Duodenal mucosa (tissue), 2 donors: ENCODE data around the gene TRIM71.

Experiments
- H3K27ac ChIP-seq: one replicate; pipeline ENCODE4 v1.7.0; 2013; ENCODE audit warnings: low read depth, low read length
- H3K27me3 ChIP-seq, 2 donors: one replicate each; pipeline ENCODE4 v1.7.0; 2013; ENCODE audit warnings: low read length in 2 of 2, control low read depth in 1 of 2; ENCODE audit not compliant: insufficient read depth in 2 of 2, control insufficient read depth in 1 of 2
- H3K36me3 ChIP-seq, 2 donors: one replicate each; pipeline ENCODE4 v1.7.0; 2013; ENCODE audit warnings: low read length in 2 of 2, control low read depth in 1 of 2; ENCODE audit not compliant: insufficient read depth in 2 of 2, control insufficient read depth in 1 of 2
- H3K4me1 ChIP-seq, 2 donors: one replicate each; pipeline ENCODE4 v1.7.0; 2013; ENCODE audit warnings: low read length in 2 of 2, control low read depth in 1 of 2; ENCODE audit not compliant: insufficient read depth in 2 of 2, control insufficient read depth in 1 of 2
- H3K4me3 ChIP-seq, 2 donors: one replicate each; pipeline ENCODE4 v1.7.0; 2013; ENCODE audit warnings: low read length in 2 of 2, low read depth in 1 of 2
- H3K9ac ChIP-seq, 2 donors: one replicate each; pipeline ENCODE4 v1.7.0; 2013; ENCODE audit warnings: low read length in 2 of 2, low read depth in 1 of 2
- H3K9me3 ChIP-seq, 2 donors: one replicate each; pipeline ENCODE4 v1.7.0; 2013; ENCODE audit warnings: low read length in 2 of 2, control low read depth in 1 of 2; ENCODE audit not compliant: control insufficient read depth in 1 of 2

The TRIM71 gene

GRCh38 chr3:32873531-32874130, 55.8 kb downstream of the TRIM71 start:
- Histone ChIP-seq H3K27ac (no peak overlapping the region), H3K27me3 (no peaks in the 10 kb centered on the region), H3K4me3 (no peak overlapping the region), H3K36me3 (no peaks in the 10 kb centered on the region), H3K4me1 (peaks cover 0 to 3% of the 10 kb centered on the region in 2 donors), H3K9me3 (no peaks in the 10 kb centered on the region), H3K9ac (no peak overlapping the region)

- H3K9me3 ChIP-seq, result no peaks in the 10 kb centered on the region
- H3K4me1 ChIP-seq, result peaks cover 0 to 3% of the 10 kb centered on the region in 2 donors
- H3K36me3 ChIP-seq, result no peaks in the 10 kb centered on the region
- no peaks in the 10 kb centered on the region for H3K27me3 ChIP-seq
- H3K9ac ChIP-seq, result no peak overlapping the region
- no peak overlapping the region for H3K27ac ChIP-seq
- H3K4me3 ChIP-seq, result no peak overlapping the region
Measured at GRCh38 chr3:32876920-32877319, 59.1 kb downstream of the TRIM71 start.

- no peaks in the 10 kb centered on the region for H3K27me3 ChIP-seq
Measured at GRCh38 chr3:32877598-32877997, 59.8 kb downstream of the TRIM71 start.

GRCh38 chr3:32880225-32880624, 62.4 kb downstream of the TRIM71 start:
- Histone ChIP-seq H3K9ac (no peak overlapping the region), H3K4me3 (no peak overlapping the region), H3K27me3 (no peaks in the 10 kb centered on the region), H3K4me1 (peaks cover 0 to 16% of the 10 kb centered on the region in 2 donors), H3K27ac (no peak overlapping the region), H3K36me3 (no peaks in the 10 kb centered on the region), H3K9me3 (no peaks in the 10 kb centered on the region)

More at GRCh38 chr3:32877598-32877997, 59.8 kb downstream of the TRIM71 start:
- no peak overlapping the region for H3K27ac ChIP-seq
- no peaks in the 10 kb centered on the region for H3K36me3 ChIP-seq
- no peak overlapping the region for H3K4me3 ChIP-seq
- peaks cover 0 to 3% of the 10 kb centered on the region in 2 donors for H3K4me1 ChIP-seq
- no peak overlapping the region for H3K9ac ChIP-seq
- no peaks in the 10 kb centered on the region for H3K9me3 ChIP-seq

GRCh38 chr3:32881624-32882023, 63.8 kb downstream of the TRIM71 start:
- Histone ChIP-seq H3K9me3 (no peaks in the 10 kb centered on the region), H3K27me3 (no peaks in the 10 kb centered on the region), H3K4me1 (peaks cover 4 to 29% of the 10 kb centered on the region in 2 donors), H3K4me3 (no peak overlapping the region), H3K36me3 (no peaks in the 10 kb centered on the region), H3K9ac (no peak overlapping the region), H3K27ac (no peak overlapping the region)

DNA sequence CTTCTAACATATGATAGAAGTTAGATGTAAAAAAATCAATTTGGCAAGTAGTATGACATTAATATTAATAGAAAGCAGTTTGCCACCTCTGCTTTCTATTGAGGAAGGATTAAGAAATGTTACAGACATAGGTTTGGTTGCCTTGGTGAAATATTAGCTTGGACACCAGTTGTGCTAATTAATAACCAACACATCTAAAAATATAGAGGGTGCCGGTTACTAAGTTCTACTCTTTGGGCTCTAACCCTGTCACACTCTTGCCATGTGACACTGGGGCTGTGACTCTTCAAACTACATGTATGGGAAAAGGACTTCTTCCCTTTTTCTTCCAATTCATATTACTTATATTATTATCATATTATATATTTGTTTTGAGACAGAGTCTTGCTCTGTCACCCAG, 64.4 kb downstream of the TRIM71 start:
- Histone ChIP-seq H3K9me3 (no peaks in the 10 kb centered on the region), H3K4me1 (peaks cover 4 to 31% of the 10 kb centered on the region in 2 donors), H3K36me3 (no peaks in the 10 kb centered on the region), H3K27me3 (no peaks in the 10 kb centered on the region), H3K9ac (no peak overlapping the region), H3K4me3 (no peak overlapping the region), H3K27ac (no peak overlapping the region)

GRCh38 chr3:32882603-32883025, 64.8 kb downstream of the TRIM71 start:
- Histone ChIP-seq H3K4me1 (peaks cover 4 to 31% of the 10 kb centered on the region in 2 donors), H3K9ac (no peak overlapping the region), H3K27me3 (no peaks in the 10 kb centered on the region), H3K27ac (no peak overlapping the region), H3K4me3 (no peak overlapping the region), H3K9me3 (no peaks in the 10 kb centered on the region), H3K36me3 (no peaks in the 10 kb centered on the region)

DNA sequence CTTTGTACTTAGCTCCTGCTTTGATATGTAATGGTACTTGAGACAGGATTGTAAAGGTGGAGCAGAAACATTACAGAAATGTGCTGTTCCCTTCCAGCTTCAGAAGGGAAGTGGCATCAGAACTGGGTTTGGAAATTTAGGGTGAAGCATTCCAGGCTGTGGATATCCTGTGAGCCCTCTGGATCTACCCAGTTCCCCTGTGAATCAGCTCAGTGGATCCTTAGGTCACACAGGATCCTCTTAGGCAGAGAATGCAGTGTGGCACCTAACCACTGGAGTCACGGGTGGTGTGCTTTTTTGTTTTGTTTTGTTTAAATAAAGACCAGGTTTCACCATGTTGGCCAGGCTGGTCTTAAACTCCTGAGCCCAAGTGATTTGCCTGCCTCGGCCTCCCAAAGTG, 66.0 kb downstream of the TRIM71 start:
- Histone ChIP-seq H3K4me3 (no peak overlapping the region), H3K9me3 (no peaks in the 10 kb centered on the region), H3K27me3 (no peaks in the 10 kb centered on the region), H3K9ac (no peak overlapping the region), H3K4me1 (peaks cover 4 to 31% of the 10 kb centered on the region in 2 donors), H3K36me3 (no peaks in the 10 kb centered on the region), H3K27ac (no peak overlapping the region)

GRCh38 chr3:32884591-32884990, 66.8 kb downstream of the TRIM71 start:
- Histone ChIP-seq H3K4me1 (peaks cover 4 to 31% of the 10 kb centered on the region in 2 donors), H3K27ac (no peak overlapping the region), H3K9ac (no peak overlapping the region), H3K27me3 (no peaks in the 10 kb centered on the region), H3K9me3 (no peaks in the 10 kb centered on the region), H3K4me3 (no peak overlapping the region), H3K36me3 (no peaks in the 10 kb centered on the region)

DNA sequence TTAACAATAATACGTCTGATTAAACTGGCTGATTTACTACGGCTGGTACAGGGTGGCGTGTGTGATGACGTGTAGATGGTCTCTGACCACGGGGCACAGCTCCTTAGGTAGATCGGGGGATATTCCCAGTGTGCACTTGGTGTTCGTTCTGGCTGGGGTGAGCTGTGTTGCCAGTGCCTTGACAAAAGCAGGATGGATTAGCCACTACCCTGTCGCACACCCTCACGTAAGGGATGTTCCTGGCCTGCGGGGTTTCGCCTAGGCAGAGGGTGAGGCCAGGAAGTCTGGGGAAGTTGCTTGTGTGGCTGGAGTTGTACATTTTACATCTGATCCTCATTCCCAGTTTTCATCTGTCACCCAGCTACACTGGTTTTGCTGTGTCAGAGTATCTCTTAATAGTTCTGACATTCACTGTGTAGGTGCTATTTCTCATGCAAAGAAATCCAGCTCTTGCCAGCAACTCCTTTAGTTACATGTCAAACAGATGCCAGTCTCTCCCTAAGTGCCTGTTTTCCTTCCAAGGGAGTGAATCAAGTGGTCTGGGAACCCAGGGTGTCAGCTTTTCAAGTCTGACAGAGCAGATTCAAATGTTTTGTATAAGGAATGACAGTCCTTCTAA, 67.6 kb downstream of the TRIM71 start:
- no peak overlapping the region for H3K4me3 ChIP-seq
- no peak overlapping the region for H3K9ac ChIP-seq
- H3K4me1 ChIP-seq, result peaks cover 4 to 31% of the 10 kb centered on the region in 2 donors
- no peaks in the 10 kb centered on the region for H3K27me3 ChIP-seq
- no peak overlapping the region for H3K27ac ChIP-seq
- H3K36me3 ChIP-seq, result no peaks in the 10 kb centered on the region
- no peaks in the 10 kb centered on the region for H3K9me3 ChIP-seq
